Glutamatergic neuron (in vitro differentiated cells): ENCODE data around the gene OR2D3. TPM values are rescaled to one million over a fixed set of nuclear protein-coding genes. Genes with fewer than 3 reads are reported as not detected.

Source experiments
- DNase-seq: peaks from one replicate; pipeline ENCODE4 v3.0.0; 2022
- H3K27ac Mint-ChIP-seq: one replicate; pipeline ENCODE4 v1.8.0; 2020; ENCODE audit warnings: mild to moderate bottlenecking, mixed read lengths, inconsistent platforms; ENCODE audit not compliant: unreplicated experiment
- H3K27me3 Mint-ChIP-seq: one replicate; pipeline ENCODE4 v1.8.0; 2020; ENCODE audit warnings: mild to moderate bottlenecking, moderate library complexity, mixed read lengths, inconsistent platforms; ENCODE audit not compliant: unreplicated experiment
- H3K36me3 Mint-ChIP-seq: one replicate; pipeline ENCODE4 v1.8.0; 2020; ENCODE audit warnings: mild to moderate bottlenecking, mixed read lengths, inconsistent platforms; ENCODE audit not compliant: unreplicated experiment
- H3K4me1 Mint-ChIP-seq: one replicate; pipeline ENCODE4 v1.8.0; 2020; ENCODE audit warnings: mild to moderate bottlenecking, low read depth, mixed read lengths, inconsistent platforms; ENCODE audit not compliant: unreplicated experiment
- H3K4me3 Mint-ChIP-seq: one replicate; pipeline ENCODE4 v1.8.0; 2020; ENCODE audit warnings: mild to moderate bottlenecking, mixed read lengths, inconsistent platforms; ENCODE audit not compliant: unreplicated experiment
- H3K9me3 Mint-ChIP-seq: one replicate; pipeline ENCODE4 v1.8.0; 2020; ENCODE audit warnings: mild to moderate bottlenecking, moderate library complexity, mixed read lengths, inconsistent platforms; ENCODE audit not compliant: unreplicated experiment
- CTCF ChIP-seq: fragments of 200-600 bp; sonication (generic); IDR thresholded peaks from one replicate; pipeline ENCODE4 v1.5.0; 2021; ENCODE audit not compliant: partially characterized antibody, unreplicated experiment
- long read RNA-seq: library from polyadenylated mRNA; unstranded; transcript quantifications from one replicate; pipeline ENCODE4 v2.0.0, GENCODE V29; 2020; ENCODE audit not compliant: unreplicated experiment
- total RNA-seq: library from RNA; stranded (reverse); fragmentation: NEBNext Ultra II Directional; extraction: Animal tissue kit (Norgen Biotek cat#: 25700); gene quantifications from one replicate; pipeline ENCODE4 v1.2.1, GENCODE V29; 2021; ENCODE audit not compliant: unreplicated experiment

OR2D3 gene
- total RNA-seq = not detected
- long read RNA-seq = 0 reads

- H3K27me3 Mint-ChIP-seq = no peaks in the 10 kb centered on the region
- H3K27ac Mint-ChIP-seq = no peak within 1 kb of the TSS
- no peak for DNase-seq
- H3K36me3 Mint-ChIP-seq = no peaks in the 10 kb centered on the region
- H3K9me3 Mint-ChIP-seq = peaks cover 2% of the 10 kb centered on the region
- no peak within 1 kb of the TSS for H3K4me3 Mint-ChIP-seq
- peaks cover 2% of the 10 kb centered on the region for H3K4me1 Mint-ChIP-seq
- TF ChIP-seq CTCF = no peak
Observed at GRCh38 chr11:6920702-6921101, at the start of gene OR2D3. OR2D3 (plus strand) TSS chr11:6921002; CDS start chr11:6921002, 0 bp downstream.

- no peak for TF ChIP-seq CTCF
- no peak overlapping the region for H3K4me3 Mint-ChIP-seq
- no peak overlapping the region for H3K27ac Mint-ChIP-seq
- H3K36me3 Mint-ChIP-seq = no peaks in the 10 kb centered on the region
- no peak for DNase-seq
- H3K4me1 Mint-ChIP-seq = no peaks in the 10 kb centered on the region
- no peaks in the 10 kb centered on the region for H3K27me3 Mint-ChIP-seq
- H3K9me3 Mint-ChIP-seq = peaks cover 1% of the 10 kb centered on the region
Observed at GRCh38 chr11:6871278-6871677, 49.5 kb upstream of the OR2D3 start.

GRCh38 chr11:6875761-6876160, 45.0 kb upstream of the OR2D3 start:
- H3K27me3 Mint-ChIP-seq = no peaks in the 10 kb centered on the region
- peaks cover 5% of the 10 kb centered on the region for H3K36me3 Mint-ChIP-seq
- no peaks in the 10 kb centered on the region for H3K4me1 Mint-ChIP-seq
- peaks cover 1% of the 10 kb centered on the region for H3K9me3 Mint-ChIP-seq
- no peak for DNase-seq
- TF ChIP-seq CTCF = no peak
- H3K4me3 Mint-ChIP-seq = no peak overlapping the region
- H3K27ac Mint-ChIP-seq = no peak overlapping the region

GRCh38 chr11:6876325-6876724, 44.5 kb upstream of the OR2D3 start, which contains the start of gene OR10A4:
OR10A4 (plus strand) TSS chr11:6876625; CDS start chr11:6876648, 23 bp downstream.
- no peak for DNase-seq
- Mint-ChIP-seq H3K4me3 (no peak within 1 kb of the TSS), H3K4me1 (no peaks in the 10 kb centered on the region), H3K36me3 (peaks cover 5% of the 10 kb centered on the region), H3K27me3 (no peaks in the 10 kb centered on the region), H3K9me3 (peaks cover 1% of the 10 kb centered on the region), H3K27ac (no peak within 1 kb of the TSS)
- TF ChIP-seq CTCF = no peak

- H3K9me3 Mint-ChIP-seq = peaks cover 1% of the 10 kb centered on the region
- H3K36me3 Mint-ChIP-seq = peaks cover 5% of the 10 kb centered on the region
- H3K4me1 Mint-ChIP-seq = no peaks in the 10 kb centered on the region
- no peak for TF ChIP-seq CTCF
- H3K27me3 Mint-ChIP-seq = no peaks in the 10 kb centered on the region
- DNase-seq = no peak
- no peak overlapping the region for H3K27ac Mint-ChIP-seq
- no peak overlapping the region for H3K4me3 Mint-ChIP-seq
Observed at GRCh38 chr11:6876914-6877313, 43.9 kb upstream of the OR2D3 start.
